Measurements from ENCODE around the gene OR8J1.

DNA sequence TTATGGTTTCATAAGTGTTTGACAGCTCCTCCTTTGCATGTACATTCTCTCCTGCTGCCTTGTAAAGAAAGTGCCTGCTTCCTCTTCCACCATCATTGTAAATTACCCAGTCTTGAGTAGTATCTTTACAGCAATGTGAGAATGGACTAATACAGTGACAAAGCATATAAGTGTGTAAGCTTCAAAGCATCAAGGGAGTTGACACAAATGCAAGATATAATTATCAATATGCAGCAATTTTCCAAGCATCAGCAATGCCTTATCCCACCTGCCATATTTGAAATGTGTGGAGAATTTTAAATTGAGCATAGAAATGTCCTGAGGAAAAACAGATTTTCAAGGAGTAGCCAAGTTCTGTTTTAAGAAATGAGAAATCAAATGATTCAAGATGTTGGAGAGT, 56.7 kb downstream of the OR8J1 start:
- TF ChIP-seq CTCF (IDR thresholded peaks at IDR 0.05) = no peak
- no peak for TF ChIP-seq POLR2A (IDR thresholded peaks at IDR 0.05)
